ENCODE measurements around the gene CDH18.

The CDH18 gene

DNA sequence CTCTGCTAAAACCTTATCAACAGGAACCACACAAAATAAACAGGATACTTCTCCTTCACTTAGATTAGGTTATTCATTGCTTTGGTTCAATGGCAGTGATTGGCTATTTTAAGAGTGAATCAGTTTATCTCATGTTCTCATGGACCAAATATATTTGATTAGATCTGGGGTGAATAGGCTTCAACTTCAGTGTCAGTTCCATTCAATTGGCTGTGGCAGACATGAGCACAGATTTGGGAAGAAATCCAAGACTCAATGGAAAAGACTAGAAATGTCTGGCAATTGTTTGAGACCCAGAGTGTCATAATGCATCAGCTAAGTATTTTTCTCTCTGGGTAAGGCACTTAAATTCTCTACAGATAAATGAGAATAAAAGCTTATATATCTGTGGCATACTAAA, 37.1 kb downstream of the CDH18 start:
- in situ Hi-C loops (cut with HindIII; ENCODE audit: low sequenced_read_pairs), result no loop called here
- H3K4me3 ChIP-seq (ENCODE audit: low read depth, low read length), result no peak overlapping the region
- no peak for TF ChIP-seq CTCF (IDR thresholded peaks at IDR 0.05; ENCODE audit: low read depth, low read length)
- no peak for DNase-seq (ENCODE audit: low read depth, low spot score)

DNA sequence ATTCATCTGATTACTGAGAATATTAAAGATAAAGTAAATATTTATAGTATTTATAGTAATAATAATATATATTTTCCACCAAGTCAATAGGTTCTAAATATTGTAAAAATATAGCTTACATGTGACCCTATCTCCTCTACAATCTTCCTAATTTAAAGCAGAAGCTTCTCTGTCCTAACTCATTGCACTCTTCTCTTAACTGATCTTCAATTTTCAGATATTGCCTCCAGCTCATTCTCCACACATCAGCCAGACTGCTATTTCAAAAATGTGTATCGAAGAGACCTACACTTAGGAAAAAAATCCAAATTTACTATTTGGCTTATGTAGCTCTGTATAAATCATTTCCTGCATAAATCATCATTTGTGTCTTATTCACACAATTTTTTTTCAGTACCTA, 47.8 kb downstream of the CDH18 start:
- TF ChIP-seq CTCF (IDR thresholded peaks at IDR 0.05; ENCODE audit: low read depth, low read length), result no peak
- in situ Hi-C loops (cut with HindIII; ENCODE audit: low sequenced_read_pairs), result no loop called here
- no peak for DNase-seq (ENCODE audit: low read depth, low spot score)
- H3K4me3 ChIP-seq (ENCODE audit: low read depth, low read length), result no peak overlapping the region

DNA sequence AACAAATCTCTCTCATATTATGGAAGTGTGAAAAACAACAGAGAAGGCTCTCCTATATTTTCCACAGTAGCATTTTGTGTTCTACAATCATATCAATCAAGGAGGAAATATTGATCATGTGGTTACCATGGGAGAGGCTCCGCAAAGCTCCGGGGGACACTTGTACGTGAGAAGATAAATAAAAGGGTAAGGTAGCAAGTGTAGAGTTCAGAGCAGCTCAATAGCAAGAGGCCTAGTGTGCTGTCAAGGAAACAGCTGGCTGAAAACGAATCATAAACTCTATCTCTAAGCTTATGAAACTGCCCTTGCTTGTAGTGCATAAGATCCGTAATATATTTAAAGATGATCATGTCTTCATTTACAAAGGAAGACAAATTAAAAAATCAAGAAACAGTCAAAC, 57.5 kb downstream of the CDH18 start:
- TF ChIP-seq CTCF (IDR thresholded peaks at IDR 0.05; ENCODE audit: low read depth, low read length), result no peak
- in situ Hi-C loops (cut with HindIII; ENCODE audit: low sequenced_read_pairs), result no loop called here
- DNase-seq (ENCODE audit: low read depth, low spot score), result no peak
- H3K4me3 ChIP-seq (ENCODE audit: low read depth, low read length), result no peak overlapping the region

GRCh38 chr5:19928562-19929421, 59.2 kb downstream of the CDH18 start:
- H3K4me3 ChIP-seq (ENCODE audit: low read depth, low read length), result no peak overlapping the region
- no peak for TF ChIP-seq CTCF (IDR thresholded peaks at IDR 0.05; ENCODE audit: low read depth, low read length)
- in situ Hi-C loops (cut with HindIII; ENCODE audit: low sequenced_read_pairs), result no loop called here
- peak; percentile 81 for DNase-seq (ENCODE audit: low read depth, low spot score)

GRCh38 chr5:19927919-19928318, 60.1 kb downstream of the CDH18 start:
- no peak overlapping the region for H3K4me3 ChIP-seq (ENCODE audit: low read depth, low read length)
- peak; percentile 1 for DNase-seq (ENCODE audit: low read depth, low spot score)
- no peak for TF ChIP-seq CTCF (IDR thresholded peaks at IDR 0.05; ENCODE audit: low read depth, low read length)
- in situ Hi-C loops (cut with HindIII; ENCODE audit: low sequenced_read_pairs), result no loop called here

DNA sequence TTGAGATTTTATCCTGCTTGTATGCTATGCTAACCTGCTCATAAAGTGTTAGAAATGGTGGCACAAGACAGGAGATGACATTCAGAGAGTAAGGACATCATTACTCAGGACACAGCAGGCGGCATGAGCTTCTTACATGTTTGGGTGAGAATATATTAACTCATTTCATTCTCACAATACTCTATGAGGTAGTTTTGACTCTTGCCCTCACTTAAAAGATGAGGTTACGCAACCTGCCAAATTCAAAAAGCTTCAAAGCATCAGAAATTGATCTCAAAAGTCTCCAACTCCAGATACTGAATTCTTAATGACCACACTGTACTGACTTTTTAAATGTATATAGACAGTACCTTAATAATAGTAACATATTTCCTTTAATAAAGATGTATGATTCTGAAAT, 60.8 kb downstream of the CDH18 start:
- no peak overlapping the region for H3K4me3 ChIP-seq (ENCODE audit: low read depth, low read length)
- DNase-seq (ENCODE audit: low read depth, low spot score), result no peak
- in situ Hi-C loops (cut with HindIII; ENCODE audit: low sequenced_read_pairs), result no loop called here
- TF ChIP-seq CTCF (IDR thresholded peaks at IDR 0.05; ENCODE audit: low read depth, low read length), result no peak

All from astrocyte of the spinal cord (primary cell).